GF-D8 (cell line): ENCODE data around the gene DDIT4.
"Not testable (repeated sequence)": the region's sequence is repeated elsewhere in the genome, so short reads cannot be mapped to it uniquely, and the experiment has no call there.

Experiments used
- DNase-seq: peaks from one replicate; lab custom pipeline; 2025; lab: John Stamatoyannopoulos, UW

Gene DDIT4

GRCh38 chr10:72267819-72268399, 5.8 kb upstream of the DDIT4 start:
- DNase-seq: no peak

GRCh38 chr10:72268475-72269200, 5.1 kb upstream of the DDIT4 start:
- DNase-seq: not testable (repeated sequence)

DNA sequence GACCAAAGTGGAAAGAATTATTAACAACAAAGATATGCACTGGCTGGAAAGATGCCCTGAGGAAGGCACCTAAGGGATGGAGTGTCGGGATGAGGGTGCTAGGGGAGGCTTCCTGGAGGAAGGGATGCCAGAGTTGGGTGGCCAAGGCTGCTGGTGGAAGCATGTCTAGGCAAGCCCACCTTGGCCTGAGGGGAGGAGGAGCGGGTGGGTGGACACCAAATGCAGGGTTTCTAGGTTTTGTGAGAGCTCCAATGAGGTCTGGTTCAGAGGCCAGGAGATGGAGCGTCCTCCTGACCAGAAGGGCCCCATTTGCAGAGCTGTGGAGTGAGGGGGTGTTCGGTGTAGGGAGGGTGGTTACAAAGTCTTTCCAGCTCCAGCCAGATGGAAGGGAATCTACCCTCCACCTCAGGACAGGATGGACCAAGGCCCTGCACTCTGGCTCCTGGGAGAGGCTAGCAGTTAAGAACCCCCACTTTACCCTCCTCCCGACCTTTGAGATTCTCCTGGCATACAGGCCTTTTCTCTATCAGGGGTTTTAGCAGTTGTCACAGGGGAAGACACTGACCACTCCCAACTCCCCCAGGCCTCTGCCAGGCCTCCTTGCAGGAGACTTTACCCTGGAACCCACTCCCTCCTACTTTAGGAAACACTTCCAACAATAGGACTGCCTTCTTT, 3.0 kb upstream of the DDIT4 start:
- no peak for DNase-seq

DNA sequence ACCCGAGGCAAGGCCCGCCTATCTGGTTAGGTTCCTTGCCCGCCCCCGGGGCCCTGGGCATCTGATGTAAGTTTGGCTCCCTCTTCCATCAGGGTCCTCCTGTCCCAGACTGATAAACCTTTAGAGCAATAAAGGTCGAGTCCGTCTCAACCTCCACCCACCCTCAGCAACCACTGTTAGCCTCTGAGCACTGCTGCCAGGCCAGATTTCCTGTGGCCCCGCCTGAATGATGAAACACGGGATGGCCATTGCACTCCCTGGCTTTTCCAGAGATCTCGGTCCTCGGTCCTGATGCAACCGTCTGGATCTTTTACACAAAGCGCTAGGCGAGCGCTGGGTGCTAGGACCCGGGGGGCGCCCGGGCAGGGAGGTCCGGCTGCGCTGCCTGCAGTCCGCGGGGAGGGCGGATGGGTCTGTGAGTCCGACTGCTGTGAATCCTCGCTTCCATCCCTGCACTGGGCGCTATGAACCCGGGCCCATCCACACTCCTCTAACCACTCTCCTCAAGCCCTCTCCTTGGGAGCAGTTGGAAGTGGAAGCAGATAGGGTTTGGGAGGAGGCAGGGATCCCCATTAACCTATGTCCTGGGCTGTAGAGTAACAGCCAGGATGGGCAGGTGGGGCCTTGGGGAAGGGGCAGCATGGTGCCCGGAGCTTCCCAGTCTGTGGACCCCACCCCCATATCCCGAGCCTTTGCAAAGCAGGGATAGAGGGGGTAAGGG, 875 bp upstream of the DDIT4 start:
- peak; percentile 40 for DNase-seq

DNA sequence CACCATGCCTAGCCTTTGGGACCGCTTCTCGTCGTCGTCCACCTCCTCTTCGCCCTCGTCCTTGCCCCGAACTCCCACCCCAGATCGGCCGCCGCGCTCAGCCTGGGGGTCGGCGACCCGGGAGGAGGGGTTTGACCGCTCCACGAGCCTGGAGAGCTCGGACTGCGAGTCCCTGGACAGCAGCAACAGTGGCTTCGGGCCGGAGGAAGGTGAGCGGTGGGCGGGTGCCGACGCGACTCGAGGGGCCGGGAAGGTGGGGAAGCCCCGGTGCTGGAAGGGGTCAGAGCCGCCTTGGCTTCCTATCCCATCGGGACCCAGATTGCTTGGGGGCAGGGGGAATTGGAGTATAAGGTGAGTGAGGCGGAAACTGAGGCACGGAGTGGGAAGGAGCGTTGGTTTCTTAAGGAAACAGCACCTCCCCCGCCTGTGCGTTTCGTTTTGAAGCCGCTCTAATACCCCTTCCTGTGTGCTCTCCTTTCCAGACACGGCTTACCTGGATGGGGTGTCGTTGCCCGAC, 547 bp downstream of the DDIT4 start:
- DNase-seq: no peak

DNA sequence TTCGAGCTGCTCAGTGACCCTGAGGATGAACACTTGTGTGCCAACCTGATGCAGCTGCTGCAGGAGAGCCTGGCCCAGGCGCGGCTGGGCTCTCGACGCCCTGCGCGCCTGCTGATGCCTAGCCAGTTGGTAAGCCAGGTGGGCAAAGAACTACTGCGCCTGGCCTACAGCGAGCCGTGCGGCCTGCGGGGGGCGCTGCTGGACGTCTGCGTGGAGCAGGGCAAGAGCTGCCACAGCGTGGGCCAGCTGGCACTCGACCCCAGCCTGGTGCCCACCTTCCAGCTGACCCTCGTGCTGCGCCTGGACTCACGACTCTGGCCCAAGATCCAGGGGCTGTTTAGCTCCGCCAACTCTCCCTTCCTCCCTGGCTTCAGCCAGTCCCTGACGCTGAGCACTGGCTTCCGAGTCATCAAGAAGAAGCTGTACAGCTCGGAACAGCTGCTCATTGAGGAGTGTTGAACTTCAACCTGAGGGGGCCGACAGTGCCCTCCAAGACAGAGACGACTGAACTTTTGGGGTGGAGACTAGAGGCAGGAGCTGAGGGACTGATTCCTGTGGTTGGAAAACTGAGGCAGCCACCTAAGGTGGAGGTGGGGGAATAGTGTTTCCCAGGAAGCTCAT, 1.1 kb downstream of the DDIT4 start:
- no peak for DNase-seq

- DNase-seq: no peak
Observed at GRCh38 chr10:72275351-72276012, 1.8 kb downstream of the DDIT4 start.

DNA sequence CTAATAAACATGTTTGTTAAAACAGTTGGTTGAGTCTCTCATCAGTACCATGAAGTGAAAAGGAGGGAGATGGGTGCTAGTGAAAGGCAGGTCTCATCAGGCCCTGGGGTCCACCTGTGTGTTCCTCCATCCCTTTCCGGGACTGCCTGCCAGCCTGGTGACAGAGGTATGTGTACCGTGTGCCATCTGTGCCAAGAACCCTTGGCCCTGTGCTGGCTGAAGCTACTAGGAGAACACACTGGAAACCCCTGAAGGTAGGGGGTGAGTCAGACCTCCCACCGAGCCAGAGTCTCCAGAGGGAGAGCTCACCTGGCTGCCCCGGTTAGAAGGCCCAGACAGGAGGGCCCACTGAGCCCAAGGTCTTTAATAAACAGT, 2.3 kb downstream of the DDIT4 start:
- no peak for DNase-seq

DNA sequence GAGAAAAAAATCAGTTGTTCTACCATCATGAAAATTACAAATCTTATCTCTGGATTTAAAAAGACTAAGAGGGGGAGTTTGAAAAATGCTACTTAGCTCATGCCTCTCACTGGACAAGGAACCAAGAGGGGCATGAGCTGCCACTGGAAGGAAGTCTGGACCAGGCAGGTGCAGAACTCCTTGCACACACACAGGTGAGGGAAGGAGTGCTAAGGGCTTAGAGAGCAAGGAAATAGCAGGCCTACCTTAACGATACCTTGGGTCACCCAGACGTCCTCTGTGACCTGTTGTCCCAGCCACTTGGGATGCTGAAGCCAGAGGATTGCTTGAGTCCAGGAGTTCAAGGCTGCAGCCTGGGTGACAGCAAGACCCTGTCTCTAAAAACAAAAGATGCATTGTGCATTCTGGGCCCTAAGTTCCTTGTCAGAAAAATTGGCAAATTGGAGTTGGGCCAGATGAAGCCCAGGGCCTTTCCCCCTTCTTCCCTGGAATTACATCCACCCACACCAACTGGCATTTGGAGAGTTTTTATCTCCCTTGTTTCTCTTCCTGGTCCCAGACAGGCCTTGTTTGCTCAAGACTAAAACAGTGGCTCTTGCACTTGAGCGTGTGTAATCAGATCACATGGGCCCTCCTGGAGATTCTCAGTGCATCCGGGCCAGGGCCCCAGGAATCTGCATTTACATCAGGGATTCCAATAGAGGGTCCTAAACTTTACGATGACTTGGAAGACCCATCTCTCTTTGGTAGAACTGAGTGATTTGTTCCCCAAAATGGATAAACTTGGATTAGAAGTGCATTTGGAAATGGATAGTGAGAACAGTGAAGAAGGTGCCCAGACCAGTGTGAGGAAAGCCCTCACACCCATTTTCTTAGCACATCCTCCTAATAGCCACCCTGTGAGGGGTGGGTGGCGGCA, 3.0 kb downstream of the DDIT4 start:
- no peak for DNase-seq

GRCh38 chr10:72277340-72277995, 3.7 kb downstream of the DDIT4 start:
- no peak for DNase-seq

DNA sequence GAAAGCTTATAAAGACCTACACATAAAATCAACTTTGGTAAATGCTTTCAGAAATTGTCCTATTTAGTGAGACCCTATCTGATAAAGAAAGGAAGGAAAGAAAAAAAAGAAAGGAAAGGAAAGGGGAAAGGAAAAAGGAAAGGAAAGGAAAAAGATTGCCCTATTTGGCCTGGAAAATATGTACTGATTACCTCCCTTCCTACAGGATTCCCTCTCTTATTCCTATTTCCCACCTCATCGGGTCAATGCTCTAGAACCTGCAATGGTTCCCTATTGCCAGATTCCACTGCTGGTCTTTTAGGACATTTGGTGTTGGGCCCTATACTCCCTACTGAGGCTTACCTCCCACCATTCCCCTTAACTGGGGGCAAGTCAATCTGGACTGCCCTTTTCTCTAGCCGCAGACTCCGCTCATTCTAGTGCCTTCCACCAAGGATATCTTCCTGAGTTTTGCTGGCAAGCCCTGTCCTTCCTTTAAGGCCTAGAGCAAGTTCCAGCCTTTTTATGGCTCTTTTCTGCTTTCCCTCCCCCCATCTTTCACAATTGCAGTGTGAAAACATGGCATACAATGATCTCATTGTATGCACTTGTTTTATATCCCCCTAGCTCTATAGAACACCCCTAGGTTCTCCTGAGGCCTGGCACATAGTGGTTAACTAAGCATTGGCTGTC, 4.4 kb downstream of the DDIT4 start:
- no peak for DNase-seq

- DNase-seq: no peak
Observed at GRCh38 chr10:72278668-72279393, 5.1 kb downstream of the DDIT4 start.

- DNase-seq: not testable (repeated sequence)
Observed at GRCh38 chr10:72279587-72279986, 5.9 kb downstream of the DDIT4 start.

DNA sequence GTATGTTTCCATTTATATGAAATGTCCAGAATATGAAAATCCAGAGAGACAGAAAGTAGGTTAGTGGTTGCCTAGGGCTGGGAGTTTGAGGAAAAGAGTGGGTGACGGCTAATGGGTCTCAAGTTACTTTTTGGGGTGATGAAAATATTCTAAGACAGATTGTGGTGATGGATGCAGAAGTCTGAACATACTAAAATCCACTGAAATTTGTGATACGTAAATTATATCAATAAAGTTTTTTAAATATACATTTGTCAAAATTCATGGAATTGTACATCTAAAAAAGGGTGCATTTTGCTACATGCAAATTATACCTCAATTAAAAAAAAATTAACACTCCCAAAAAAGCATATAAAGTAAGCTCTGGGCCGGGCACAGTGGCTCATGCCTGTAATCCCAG, 9.4 kb downstream of the DDIT4 start:
- no peak for DNase-seq

DNA sequence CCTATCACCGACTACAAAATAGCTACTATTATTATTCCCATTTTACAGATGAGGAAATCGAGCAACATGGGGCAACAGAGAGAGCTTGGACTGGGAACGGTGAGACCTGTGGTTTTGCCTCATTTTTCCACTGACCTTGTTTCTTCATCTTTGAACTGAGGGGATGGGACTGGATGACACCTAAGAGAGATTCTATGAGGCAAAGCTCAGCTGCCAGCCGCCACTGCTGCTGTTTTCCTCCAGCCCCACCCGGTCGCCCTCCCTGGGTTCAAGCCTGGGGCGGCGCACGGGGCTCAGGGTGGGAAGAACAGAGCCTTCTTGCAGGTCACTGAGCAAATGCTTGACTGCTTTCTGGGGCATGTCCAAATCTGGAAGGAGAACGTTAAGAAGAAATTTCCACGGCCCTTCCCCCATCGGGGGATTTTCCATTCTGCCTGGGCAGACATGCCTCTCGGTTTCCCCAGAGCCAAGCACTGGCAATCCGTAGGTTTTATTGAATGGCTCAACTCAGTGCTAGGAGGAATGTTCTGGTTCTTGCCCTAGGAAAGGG, 12.3 kb downstream of the DDIT4 start:
- DNase-seq: no peak

- peak; percentile 21 for DNase-seq
Observed at GRCh38 chr10:72291019-72291532, 17.4 kb downstream of the DDIT4 start.

- no peak for DNase-seq
Observed at GRCh38 chr10:72292223-72292691, 18.5 kb downstream of the DDIT4 start.

- no peak for DNase-seq
Observed at GRCh38 chr10:72295330-72295910, 21.7 kb downstream of the DDIT4 start.
